GM19324 (cell line): Measurements from ENCODE around the gene WFIKKN1.

Source experiments
- ATAC-seq: cut with Tn5 transposase; IDR thresholded peaks from one replicate; pipeline ENCODE4 v1.9.1; 2021; ENCODE audit warnings: mild to moderate bottlenecking, moderate library complexity; ENCODE audit not compliant: unreplicated experiment, low FRiP score

WFIKKN1 gene, protein sequence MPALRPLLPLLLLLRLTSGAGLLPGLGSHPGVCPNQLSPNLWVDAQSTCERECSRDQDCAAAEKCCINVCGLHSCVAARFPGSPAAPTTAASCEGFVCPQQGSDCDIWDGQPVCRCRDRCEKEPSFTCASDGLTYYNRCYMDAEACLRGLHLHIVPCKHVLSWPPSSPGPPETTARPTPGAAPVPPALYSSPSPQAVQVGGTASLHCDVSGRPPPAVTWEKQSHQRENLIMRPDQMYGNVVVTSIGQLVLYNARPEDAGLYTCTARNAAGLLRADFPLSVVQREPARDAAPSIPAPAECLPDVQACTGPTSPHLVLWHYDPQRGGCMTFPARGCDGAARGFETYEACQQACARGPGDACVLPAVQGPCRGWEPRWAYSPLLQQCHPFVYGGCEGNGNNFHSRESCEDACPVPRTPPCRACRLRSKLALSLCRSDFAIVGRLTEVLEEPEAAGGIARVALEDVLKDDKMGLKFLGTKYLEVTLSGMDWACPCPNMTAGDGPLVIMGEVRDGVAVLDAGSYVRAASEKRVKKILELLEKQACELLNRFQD

DNA sequence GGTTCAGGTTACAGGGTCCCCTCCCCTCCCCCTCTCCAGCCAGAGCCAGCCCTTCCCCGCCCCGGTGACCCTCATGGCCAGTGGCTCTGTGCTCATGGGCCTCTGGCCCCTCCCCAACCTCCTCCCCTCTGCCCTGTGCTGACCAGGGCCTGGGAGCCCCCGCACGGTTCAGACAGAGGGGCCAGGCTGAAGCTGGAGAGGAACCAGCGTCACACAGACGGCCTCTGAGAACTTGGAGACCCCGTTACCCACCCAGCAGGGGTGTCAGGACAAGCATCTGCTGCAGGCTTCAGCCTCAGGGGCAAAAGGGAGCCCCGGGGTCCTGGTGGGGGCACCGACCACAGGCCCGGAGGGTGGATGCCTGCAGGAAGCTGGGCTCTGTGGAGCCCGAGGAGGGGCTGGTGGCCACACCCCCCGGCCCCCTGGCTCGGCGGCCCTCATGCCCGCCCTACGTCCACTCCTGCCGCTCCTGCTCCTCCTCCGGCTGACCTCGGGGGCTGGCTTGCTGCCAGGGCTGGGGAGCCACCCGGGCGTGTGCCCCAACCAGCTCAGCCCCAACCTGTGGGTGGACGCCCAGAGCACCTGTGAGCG lies at the start of gene WFIKKN1:
Gene WFIKKN1 (plus strand): TSS at position 171 of the 591 bp plus-strand sequence. CDS start 269 bp downstream, at position 440.
- no peak for ATAC-seq

DNA sequence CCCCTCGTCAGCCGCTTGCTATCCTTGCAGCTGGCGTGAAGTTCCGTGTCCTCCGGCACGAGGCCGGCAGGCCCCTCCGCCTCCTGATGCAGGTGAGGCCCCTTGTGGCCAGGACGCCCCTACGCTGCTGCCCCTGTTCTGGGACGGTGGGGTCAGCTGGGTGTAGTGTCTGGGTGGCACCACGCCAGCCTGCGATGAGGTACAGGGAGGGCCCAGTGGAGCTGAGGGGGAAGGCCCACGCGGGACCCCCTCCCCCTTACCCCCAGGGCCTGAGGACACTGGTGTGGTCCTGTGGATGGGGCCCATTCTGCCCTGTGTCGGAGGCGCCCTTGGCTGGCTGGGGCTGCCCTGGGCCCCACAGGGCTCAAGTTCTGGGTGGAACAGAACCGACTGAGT lies 48.6 kb upstream of the WFIKKN1 start:
- ATAC-seq, result no peak

DNA sequence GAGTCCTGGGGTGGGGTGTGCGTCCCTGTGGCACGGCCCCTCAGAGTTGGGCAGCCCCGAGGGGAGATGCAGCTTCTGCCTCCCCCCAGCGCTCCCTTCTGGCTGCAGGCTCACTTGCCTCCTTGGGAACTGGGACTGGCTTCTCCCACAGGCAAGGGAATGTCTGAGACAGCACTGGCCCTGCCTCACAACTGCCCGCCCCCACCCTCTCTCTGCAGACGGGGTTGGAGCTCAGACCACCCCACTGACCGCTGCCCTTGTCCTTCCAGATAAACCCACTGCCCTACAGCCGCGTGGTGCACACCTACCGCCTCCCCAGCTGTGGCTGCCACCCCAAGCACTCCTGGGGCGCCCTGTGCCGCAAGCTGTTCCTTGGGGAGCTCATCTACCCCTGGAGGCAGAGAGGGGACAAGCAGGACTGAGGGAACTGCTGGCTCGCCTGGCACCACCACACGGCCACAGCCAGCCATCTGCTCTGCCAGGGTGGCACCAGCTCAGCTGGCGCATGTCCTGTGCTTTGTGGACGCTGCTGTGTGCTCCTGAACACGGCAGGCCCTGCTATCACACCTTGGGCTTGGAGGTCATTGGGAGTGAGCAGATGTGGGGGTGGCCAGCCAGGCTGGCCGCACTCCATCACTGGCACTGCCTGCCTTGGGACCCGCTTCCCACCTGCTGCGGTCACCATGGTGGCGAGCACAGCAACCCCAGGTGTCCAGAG lies 48.0 kb upstream of the WFIKKN1 start:
- no peak for ATAC-seq

DNA sequence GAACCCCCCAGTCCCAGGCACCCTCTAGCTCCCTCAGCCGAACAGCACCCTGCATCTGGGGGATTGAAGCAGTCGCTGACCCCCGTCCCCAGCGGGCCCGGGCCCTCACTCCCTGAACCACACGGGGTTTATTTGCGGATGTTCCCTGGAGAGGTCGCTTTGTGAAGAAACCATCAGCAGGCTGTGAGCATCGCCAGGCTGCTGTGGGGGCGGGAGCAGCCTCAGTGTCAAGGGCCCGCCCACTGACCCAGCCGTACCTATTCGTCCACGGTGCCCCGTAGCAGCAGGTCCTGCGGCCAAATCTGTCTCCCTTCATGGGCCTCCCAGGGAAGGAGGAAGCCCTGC lies 47.3 kb upstream of the WFIKKN1 start:
- ATAC-seq, result no peak

DNA sequence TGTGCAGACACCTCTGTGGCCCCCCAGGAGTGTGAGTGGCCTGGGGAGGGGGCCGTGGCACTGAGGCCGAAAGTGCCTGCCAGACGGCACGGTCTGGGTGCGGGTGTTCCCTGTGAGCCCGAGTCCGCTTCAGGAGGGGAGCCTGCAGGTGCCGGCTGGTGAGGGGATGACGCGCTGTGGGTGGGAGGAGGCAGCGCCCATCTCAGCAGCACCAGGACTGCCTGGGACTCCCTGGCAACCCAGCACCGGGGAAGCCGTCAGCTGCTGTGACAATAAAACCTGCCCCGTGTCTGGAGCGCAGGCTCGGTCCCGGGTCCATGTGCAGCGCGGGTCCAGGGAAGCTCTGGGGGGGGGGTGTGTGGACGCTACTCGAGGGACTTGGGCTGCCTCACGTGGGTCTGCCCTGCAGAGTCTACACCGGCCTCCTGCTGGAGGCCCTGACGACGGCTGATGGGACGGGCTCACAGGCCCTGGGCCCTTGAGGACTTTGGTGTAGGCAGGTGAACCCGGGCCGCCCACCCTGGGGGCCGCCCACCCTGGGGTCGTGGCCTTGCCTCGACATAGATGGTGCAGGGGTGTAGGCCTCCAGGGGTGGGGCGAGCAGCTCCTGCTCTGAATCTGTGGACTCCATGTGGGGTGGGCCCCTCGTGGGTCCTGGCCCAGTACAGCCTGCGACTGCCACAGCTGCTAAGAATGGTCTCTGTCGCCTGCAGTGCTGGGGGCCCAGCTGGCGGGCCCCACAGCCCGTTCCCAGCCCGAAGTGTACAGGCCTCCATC lies 46.8 kb upstream of the WFIKKN1 start:
- no peak for ATAC-seq

DNA sequence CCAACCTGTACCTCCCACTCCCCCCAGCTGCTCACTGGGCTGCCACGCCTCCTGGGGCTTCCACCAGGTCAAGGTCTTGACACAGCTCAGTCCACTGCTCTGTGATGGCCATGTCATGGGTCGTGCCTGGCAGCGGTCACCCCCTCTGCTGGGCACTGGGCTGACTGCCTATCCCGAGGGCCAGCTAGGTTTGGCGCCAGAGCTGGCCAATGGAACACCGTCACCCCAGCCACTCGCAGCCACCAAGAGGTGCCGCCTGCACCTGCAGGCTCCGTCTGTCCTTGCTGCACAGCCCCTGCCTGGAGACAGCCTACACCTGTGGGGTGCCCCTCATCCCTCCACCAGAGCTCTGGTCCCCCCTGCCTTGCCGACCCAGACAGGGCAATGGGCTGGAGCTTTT lies 45.4 kb upstream of the WFIKKN1 start:
- no peak for ATAC-seq

DNA sequence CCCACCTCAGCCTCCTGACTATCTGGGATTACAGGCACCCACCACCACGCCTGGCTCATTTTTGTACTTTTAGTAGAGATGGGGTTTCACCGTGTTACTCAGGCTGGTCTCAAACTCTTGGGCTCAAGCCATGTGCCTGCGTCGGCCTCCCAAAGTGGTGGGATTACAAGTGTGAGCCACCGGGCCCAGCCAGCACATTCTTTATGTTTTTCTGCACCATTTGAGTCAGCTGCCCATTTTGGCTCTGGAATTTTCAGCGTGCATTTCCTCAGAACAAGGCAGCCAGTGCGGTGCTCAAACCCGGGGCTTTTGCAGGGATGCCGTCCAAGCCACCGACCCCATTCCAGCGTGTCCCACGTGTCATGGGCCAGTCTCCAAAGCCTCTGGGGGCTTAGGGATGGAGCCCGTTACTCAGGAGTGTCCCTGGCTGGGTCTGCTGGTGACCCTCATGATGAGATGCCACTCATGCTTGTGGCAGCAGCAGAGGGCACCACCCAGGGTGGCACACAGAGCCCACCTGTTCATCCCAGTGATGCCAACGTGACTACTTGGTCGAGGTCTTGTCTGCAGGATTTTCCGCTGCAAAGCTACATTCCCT lies 44.6 kb upstream of the WFIKKN1 start:
- ATAC-seq, result no peak

DNA sequence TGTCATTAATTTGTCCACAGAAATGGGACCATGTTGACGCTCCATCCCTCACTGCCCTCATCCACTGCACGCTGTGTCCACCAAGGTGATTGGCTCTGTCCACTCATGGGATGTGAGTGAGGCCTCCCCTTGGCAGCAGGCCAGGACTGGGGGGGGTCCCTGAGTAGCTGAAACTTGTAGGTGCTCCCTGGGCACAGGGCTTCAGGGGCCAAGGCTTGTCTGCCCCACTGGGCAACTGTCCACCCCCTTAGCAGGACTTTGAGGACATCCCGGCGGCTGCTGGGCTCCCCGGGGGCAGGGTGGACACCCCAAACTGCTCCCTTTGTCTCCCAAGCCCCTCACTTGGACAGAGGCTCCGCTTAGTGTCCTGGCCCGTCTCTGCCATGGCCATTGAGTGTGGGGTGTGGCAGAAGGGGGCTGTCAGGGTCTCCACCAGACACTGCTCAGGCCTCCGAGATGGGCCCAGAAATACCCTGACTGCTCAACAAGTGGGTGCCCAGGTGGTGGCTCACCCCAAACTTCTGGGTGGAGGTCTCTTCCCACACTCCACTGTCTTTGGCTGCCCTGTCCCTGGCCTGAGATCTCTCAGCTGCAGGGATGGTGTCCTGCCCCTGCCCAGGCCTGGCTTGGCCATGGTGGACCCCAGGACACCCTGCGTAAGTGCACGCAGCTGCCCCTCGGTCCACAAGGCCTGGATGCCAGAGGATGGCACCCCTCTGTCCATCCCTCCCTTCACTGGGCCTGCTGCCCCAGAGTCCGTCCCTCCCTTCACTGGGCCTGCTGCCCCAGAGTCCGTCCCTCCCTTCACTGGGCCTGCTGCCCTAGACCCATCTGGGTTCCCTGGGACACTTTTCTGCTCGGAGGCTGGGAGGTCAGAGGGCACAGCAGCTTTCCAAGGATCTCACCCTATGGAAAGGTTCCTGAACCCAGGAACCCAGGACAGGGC lies 43.9 kb upstream of the WFIKKN1 start:
- no peak for ATAC-seq

DNA sequence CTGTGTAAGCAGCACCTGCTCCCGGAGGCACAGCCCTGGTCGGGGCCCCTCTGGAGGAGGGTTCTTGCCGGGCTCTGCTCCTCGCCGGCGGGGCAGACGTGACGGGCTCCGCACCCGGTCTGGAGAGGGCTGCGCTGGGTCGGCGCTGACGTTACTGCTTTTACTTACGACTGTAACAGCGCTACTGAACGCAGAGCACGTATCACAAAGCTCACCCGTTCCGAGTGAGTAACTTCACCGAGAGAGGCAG lies 42.2 kb upstream of the WFIKKN1 start:
- ATAC-seq, result peak; percentile 2

DNA sequence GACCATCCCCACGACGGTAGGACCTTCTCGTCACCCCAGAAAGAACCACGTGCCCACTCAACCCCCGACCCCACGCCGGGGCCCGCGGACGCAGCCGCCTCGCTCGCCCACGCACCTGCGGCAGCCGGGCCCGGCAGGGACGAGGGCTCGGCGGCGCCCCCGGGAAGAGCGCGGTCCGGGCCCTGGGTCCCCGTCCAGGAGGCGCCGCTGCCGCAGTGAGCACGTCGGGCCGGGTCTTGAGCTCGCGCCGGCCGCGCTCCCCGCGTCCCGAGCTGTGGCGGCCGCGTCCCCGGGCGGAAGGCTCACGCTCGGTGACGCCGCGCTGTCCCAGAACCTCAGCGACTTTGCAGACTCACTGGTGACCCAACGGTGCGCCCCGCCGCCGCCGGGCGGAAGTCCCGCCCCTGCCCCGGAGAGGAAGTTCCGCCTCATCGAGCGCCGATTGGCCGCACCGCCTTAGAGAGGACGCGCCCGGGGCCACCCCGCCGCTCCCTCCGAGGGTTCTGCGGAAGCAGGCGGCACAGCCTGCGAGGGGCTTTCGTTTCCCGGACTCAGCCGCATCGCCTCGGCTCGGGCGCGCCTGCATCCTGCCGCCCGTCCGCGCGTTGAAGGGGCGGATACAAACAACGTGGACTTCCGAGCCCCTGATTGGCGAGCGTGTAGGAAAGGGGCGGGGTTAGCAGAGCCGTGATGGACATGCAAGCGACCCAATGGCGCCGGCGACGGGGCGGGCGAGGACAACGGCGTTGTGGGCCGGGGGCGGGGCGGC lies 41.7 kb upstream of the WFIKKN1 start:
- ATAC-seq, result peak; percentile 81

DNA sequence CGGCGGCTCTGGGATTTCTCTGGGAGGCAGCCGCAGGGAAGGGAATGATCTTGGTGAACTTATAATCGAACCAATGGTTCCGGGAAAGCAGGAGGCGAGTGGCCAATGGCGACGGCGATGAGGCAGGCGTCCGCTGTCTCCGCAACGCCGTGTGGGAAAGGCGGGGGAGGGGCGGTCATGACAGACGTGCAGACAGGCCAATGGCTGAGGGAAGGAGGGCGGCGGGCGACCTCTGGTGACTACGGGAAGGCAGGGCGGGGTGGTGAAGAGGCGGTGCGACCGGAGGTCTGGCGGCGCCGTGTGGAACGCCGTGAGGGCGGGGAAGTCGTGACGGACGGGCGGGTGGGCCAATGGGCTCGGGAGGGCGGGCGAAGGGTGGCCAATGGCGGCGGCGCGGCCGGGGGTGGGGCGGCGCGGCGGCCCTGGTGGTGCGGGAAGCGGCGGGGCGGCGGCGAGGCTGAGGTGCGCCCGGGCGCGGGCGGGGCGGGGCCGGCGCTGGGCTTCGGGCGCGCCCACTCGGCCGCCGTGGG lies 41.1 kb upstream of the WFIKKN1 start, which contains the start of gene RAB40C:
Gene RAB40C (plus strand): TSS at position 409 of the 530 bp plus-strand sequence. CDS start 226 bp downstream, outside the sequence.
- peak; percentile 78 for ATAC-seq

DNA sequence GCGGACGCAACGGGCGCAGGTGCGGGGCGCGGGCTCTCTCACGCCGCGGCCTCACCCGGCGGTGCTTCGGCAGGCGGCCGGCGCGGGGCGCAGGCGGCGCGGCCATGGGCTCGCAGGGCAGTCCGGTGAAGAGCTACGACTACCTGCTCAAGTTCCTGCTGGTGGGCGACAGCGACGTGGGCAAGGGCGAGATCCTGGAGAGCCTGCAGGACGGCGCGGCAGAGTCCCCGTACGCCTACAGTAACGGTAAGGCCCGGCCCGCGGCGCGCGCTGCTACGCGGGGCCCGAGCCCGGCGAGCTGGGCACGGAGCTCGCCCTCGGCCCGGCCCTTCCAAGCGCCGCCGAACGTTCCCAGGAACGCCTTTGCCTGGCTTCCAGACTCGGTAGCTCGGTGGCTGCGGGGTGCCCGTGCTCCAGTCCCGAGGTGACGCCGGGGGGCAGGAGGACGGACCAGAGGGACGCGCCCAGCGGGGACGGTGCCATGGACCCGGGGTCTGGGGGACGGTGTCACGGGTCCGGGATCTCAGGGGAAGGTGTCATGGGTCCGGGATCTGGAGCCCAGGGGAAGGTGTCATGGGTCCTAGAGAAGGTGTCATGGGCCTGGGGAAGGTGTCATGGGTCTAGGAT lies 40.5 kb upstream of the WFIKKN1 start:
- ATAC-seq, result no peak

DNA sequence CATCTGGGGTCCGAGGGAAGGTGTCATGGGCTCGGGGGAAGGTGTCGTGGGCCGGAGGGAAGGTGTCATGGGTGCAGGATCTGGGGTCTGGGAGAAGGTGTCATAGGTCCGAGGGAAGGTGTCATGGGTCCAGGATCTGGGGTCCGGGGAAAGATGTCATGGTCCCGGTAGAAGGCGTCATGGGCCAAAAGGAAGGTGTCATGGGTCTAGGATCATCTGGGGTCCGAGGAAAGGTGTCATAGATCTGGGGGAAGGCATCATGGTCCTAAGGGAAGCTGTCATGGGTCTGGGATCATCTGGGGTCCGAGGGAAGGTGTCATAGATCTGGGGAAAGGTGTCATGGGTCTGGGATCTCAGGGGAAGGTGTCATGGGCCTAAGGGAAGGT lies 40.0 kb upstream of the WFIKKN1 start:
- no peak for ATAC-seq

DNA sequence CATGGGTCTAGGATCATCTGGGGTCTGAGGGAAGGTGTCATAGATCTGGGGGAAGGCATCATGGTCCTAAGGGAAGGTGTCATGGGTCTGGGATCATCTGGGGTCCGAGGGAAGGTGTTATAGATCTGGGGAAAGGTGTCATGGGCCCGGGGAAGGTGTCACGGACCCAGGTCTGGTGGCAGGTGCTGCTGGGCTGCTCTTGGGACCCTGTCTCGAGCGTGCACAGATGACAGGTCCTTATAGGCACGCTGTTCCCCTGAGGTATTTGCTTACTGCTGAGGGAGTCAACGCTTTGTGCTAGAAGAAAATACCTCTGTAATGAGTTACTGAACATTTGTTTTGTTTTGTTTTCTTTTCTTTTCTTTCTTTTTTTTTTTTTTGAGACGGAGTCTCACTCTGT lies 39.6 kb upstream of the WFIKKN1 start:
- ATAC-seq, result no peak

DNA sequence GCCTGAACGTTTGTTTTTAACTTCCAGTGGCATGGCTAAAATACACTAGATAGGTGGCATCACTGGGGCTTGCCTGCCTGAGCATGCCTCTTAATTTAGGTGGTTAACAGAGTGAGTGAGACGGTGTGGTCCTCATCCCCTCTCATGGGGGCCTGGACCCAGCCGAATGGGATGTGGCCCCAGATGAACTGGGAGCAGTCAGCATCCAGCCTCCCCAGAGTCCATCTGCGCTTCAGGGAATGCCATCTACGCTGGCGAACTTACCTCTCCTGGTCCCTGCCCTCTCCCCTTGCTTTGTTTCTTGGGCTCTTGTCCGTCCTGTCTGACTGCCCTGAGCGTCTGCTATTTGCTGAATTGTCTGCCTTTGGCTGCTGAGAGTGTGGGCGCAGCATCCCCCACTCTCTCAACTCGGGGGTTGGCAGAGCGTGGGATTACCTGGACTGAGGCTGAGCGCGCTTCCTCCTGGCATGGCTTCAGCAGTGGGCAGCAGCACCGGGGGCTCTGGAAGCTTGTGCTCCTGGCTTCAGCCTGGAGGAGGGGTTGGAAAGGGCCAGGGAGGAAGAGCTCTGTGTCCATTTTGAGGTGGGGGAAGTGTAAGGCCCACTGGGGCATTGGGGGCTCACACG lies 38.8 kb upstream of the WFIKKN1 start:
- no peak for ATAC-seq

DNA sequence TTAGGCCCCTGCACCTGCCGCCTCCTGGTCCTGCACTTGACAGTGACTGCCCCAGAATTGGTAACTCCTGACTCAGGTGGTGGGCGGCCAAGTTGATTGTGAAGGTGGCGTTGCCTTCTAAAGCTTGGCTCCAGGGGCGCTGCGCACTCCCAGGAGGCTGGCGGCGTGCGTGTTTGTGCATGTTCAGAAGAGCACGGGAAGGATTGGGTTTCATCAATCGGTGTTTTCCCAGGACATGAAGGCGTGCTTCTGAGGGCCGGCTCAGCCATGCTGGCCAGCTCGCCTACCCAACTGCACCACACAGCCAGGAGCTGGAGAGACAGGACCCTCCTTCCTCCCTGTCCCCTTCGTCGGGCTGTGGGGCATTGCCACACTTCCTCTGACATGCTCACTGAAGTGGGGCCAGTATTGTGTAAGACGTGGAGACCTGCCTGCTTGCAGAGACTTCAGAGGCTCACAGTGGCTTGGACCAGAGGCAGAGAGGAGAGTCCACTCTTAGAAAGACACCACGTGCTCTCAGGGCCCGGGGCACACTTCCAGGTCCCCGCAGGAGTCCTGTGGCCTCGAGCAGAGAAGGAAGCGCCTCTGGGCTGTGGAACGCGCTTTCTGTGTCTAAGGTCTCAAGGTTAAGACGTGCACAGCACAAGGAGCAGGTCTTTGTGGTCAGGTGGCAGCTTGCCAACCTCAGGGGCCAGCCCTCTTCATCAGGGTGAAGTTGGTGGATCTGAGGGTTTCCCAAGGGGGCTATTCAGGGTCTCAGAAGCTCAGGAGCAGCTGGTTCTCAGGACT lies 38.1 kb upstream of the WFIKKN1 start:
- no peak for ATAC-seq

DNA sequence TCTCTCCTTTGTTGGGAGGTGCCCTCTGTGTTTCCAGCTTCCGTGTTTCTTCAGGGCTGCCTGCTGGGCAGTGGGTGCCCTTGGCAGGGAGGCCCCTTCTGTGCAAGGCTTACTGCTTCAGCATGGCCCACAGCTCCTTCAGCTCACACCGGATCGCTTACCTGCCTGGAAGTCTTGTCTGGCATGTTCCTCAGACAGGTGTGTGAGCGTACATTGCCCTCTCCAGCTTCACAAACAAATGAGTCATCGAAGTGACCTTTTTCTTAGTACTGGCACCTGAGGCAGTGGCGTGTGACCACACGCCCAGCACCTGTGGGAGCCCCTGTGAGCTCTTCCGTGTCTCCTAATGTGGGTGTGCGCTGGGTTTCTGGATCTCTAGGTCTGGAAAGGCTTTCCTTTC lies 37.4 kb upstream of the WFIKKN1 start:
- no peak for ATAC-seq
